Endothelial cell of hepatic sinusoid (primary cell): ENCODE results near the gene GGA3.
"Not testable (repeated sequence)": the region's sequence is repeated elsewhere in the genome, so short reads cannot be mapped to it uniquely, and the experiment has no call there.

Experiments used
- in situ Hi-C: cut with HindIII; loops from 2 replicates; pipeline ENCODE4 v1.10.0; 2017; ENCODE audit warnings: low sequenced_read_pairs

GGA3 gene

GRCh38 chr17:75272848-75273184 is 11.4 kb upstream of the GGA3 start:
- in situ Hi-C loops: no loop called here

GRCh38 chr17:75271955-75272847 is 10.8 kb upstream of the GGA3 start:
- in situ Hi-C loops: no loop called here

GRCh38 chr17:75271233-75271954 is 10.0 kb upstream of the GGA3 start:
- in situ Hi-C loops: no loop called here

- in situ Hi-C loops: no loop called here
Observed at GRCh38 chr17:75270966-75271232, 9.5 kb upstream of the GGA3 start, which contains the start of gene MIF4GD. Gene MIF4GD, minus strand, starts transcription at chr17:75271231. Its CDS starts 1,036 bp downstream, at chr17:75270195.

- in situ Hi-C loops: no loop called here
Observed at GRCh38 chr17:75270218-75270965, 9.0 kb upstream of the GGA3 start.

GRCh38 chr17:75269844-75270217 is 8.4 kb upstream of the GGA3 start:
- in situ Hi-C loops: no loop called here

GRCh38 chr17:75267411-75268232 is 6.2 kb upstream of the GGA3 start:
- in situ Hi-C loops: no loop called here

- in situ Hi-C loops: no loop called here
Observed at GRCh38 chr17:75267153-75267410, 5.7 kb upstream of the GGA3 start.

- in situ Hi-C loops: no loop called here
Observed at GRCh38 chr17:75266316-75267152, 5.1 kb upstream of the GGA3 start.

GRCh38 chr17:75265614-75266315 is 4.4 kb upstream of the GGA3 start:
- in situ Hi-C loops: no loop called here

GRCh38 chr17:75263055-75263454 is 1.6 kb upstream of the GGA3 start:
- in situ Hi-C loops: loop anchor here (5.0 kb wide), 1 partner anchor 59 kb away; no protein-coding TSS in a partner anchor

GRCh38 chr17:75262112-75262606 is 753 bp upstream of the GGA3 start:
- in situ Hi-C loops: loop anchor here (5.0 kb wide), 1 partner anchor 60 kb away; no protein-coding TSS in a partner anchor

- in situ Hi-C loops: loop anchor here (5.0 kb wide), 1 partner anchor 62 kb away; no protein-coding TSS in a partner anchor
Observed at GRCh38 chr17:75260641-75261335, 618 bp downstream of the GGA3 start.

- in situ Hi-C loops: not testable (repeated sequence)
Observed at GRCh38 chr17:75257228-75257627, 4.2 kb downstream of the GGA3 start.

- in situ Hi-C loops: not testable (repeated sequence)
Observed at GRCh38 chr17:75255954-75256698, 5.3 kb downstream of the GGA3 start.

GRCh38 chr17:75252039-75252816 is 9.2 kb downstream of the GGA3 start:
- in situ Hi-C loops: no loop called here

- in situ Hi-C loops: no loop called here
Observed at GRCh38 chr17:75250009-75250471, 11.4 kb downstream of the GGA3 start.
